ENCODE data around the gene C6orf89. TPM values are rescaled to one million over a fixed set of nuclear protein-coding genes. Genes with fewer than 3 reads are reported as not detected.
"Not testable (repeated sequence)": the region's sequence is repeated elsewhere in the genome, so short reads cannot be mapped to it uniquely, and the experiment has no call there.

Gene C6orf89
- total RNA-seq, 1 experiment from 2014 or later, result 32.9 TPM

- DNase-seq (ENCODE audit: low read depth, low spot score); H3K79me2 ChIP-seq (ENCODE audit: insufficient read depth, low read length); H3K4me3 ChIP-seq (replicated peaks in 1 of 2; ENCODE audit: low read depth in 1 of 2, low read length in 2 of 2); ATAC-seq; H3K4me2 ChIP-seq (ENCODE audit: low read length); H3K27ac ChIP-seq (ENCODE audit: low read depth, low read length); H3K36me3 ChIP-seq (ENCODE audit: control insufficient read depth in 1 of 2, insufficient read depth in 2 of 2, low read length in 2 of 2); CTCF ChIA-PET; POLR2A ChIA-PET; H4K20me1 ChIP-seq (ENCODE audit: insufficient read depth); H3K27me3 ChIP-seq (ENCODE audit: insufficient read depth, low read length); H3K4me1 ChIP-seq (ENCODE audit: control insufficient read depth in 1 of 2, insufficient read depth in 2 of 2, low read length in 2 of 2); H3K9me3 ChIP-seq (ENCODE audit: control insufficient read depth in 1 of 2, insufficient read depth in 1 of 2, low read depth in 1 of 2, low read length in 2 of 2); BruUV-seq (replicated peaks); H2AFZ ChIP-seq (ENCODE audit: low read depth, low read length, poor library complexity, severe bottlenecking); H3K9ac ChIP-seq (ENCODE audit: low read length); RAD21 ChIA-PET (ENCODE audit: low non-redundant PET in 1 of 2, low total read pairs in 2 of 2, uncharacterized antibody in 2 of 2, unreplicated experiment in 2 of 2); intact Hi-C loops (cut with micrococcal nuclease); H3K9me2 ChIP-seq (ENCODE audit: insufficient read depth): not testable (repeated sequence)
Measured at GRCh38 chr6:36942329-36942728, 56.6 kb downstream of the C6orf89 start.

GRCh38 chr6:36944650-36945049, 58.9 kb downstream of the C6orf89 start:
- Histone ChIP-seq H3K36me3 (ENCODE audit: control insufficient read depth in 1 of 2, insufficient read depth in 2 of 2, low read length in 2 of 2) (no peaks in the 10 kb centered on the region), H3K27me3 (ENCODE audit: insufficient read depth, low read length) (no peaks in the 10 kb centered on the region), H2AFZ (ENCODE audit: low read depth, low read length, poor library complexity, severe bottlenecking) (no peak overlapping the region), H3K9me3 (ENCODE audit: control insufficient read depth in 1 of 2, insufficient read depth in 1 of 2, low read depth in 1 of 2, low read length in 2 of 2) (no peaks in the 10 kb centered on the region), H3K9ac (ENCODE audit: low read length) (no peak overlapping the region), H4K20me1 (ENCODE audit: insufficient read depth) (no peaks in the 10 kb centered on the region), H3K79me2 (ENCODE audit: insufficient read depth, low read length) (no peaks in the 10 kb centered on the region), H3K4me3 (replicated peaks in 1 of 2; ENCODE audit: low read depth in 1 of 2, low read length in 2 of 2) (no peak overlapping the region), H3K27ac (ENCODE audit: low read depth, low read length) (no peak overlapping the region), H3K9me2 (ENCODE audit: insufficient read depth) (no peaks in the 10 kb centered on the region), H3K4me2 (ENCODE audit: low read length) (no peak overlapping the region), H3K4me1 (ENCODE audit: control insufficient read depth in 1 of 2, insufficient read depth in 2 of 2, low read length in 2 of 2) (peaks cover 4 to 22% of the 10 kb centered on the region in 2 experiments; a peak in 3 of 4 replicates)
- ATAC-seq, result no peak
- BruUV-seq (replicated peaks), result no TSS peak
- TF ChIP-seq RAD21 (IDR thresholded peaks at IDR 0.05; ENCODE audit: low read depth) (no peak), EZH2phosphoT487 (IDR thresholded peaks at IDR 0.05; ENCODE audit: borderline replicate concordance) (no peak)
- ChIA-PET RAD21 (ENCODE audit: low non-redundant PET in 1 of 2, low total read pairs in 2 of 2, uncharacterized antibody in 2 of 2, unreplicated experiment in 2 of 2) (no interaction called here), CTCF (no interaction called here), POLR2A (no interaction called here)
- intact Hi-C loops (cut with micrococcal nuclease), result no loop called here
- no peak for DNase-seq (ENCODE audit: low read depth, low spot score)

- Histone ChIP-seq H4K20me1 (ENCODE audit: insufficient read depth) (no peaks in the 10 kb centered on the region), H3K4me1 (ENCODE audit: control insufficient read depth in 1 of 2, insufficient read depth in 2 of 2, low read length in 2 of 2) (peaks cover 4 to 28% of the 10 kb centered on the region in 2 experiments; a peak in 3 of 4 replicates), H3K79me2 (ENCODE audit: insufficient read depth, low read length) (no peaks in the 10 kb centered on the region), H3K36me3 (ENCODE audit: control insufficient read depth in 1 of 2, insufficient read depth in 2 of 2, low read length in 2 of 2) (no peaks in the 10 kb centered on the region), H3K9me3 (ENCODE audit: control insufficient read depth in 1 of 2, insufficient read depth in 1 of 2, low read depth in 1 of 2, low read length in 2 of 2) (no peaks in the 10 kb centered on the region), H3K27ac (ENCODE audit: low read depth, low read length) (no peak overlapping the region), H3K9me2 (ENCODE audit: insufficient read depth) (no peaks in the 10 kb centered on the region), H3K9ac (ENCODE audit: low read length) (no peak overlapping the region), H3K4me3 (replicated peaks in 1 of 2; ENCODE audit: low read depth in 1 of 2, low read length in 2 of 2) (no peak overlapping the region), H3K27me3 (ENCODE audit: insufficient read depth, low read length) (no peaks in the 10 kb centered on the region), H2AFZ (ENCODE audit: low read depth, low read length, poor library complexity, severe bottlenecking) (no peak overlapping the region), H3K4me2 (ENCODE audit: low read length) (no peak overlapping the region)
- intact Hi-C loops (cut with micrococcal nuclease), result no loop called here
- DNase-seq (ENCODE audit: low read depth, low spot score) (no peak), ATAC-seq (no peak)
- ChIA-PET POLR2A (no interaction called here), CTCF (no interaction called here), RAD21 (ENCODE audit: low non-redundant PET in 1 of 2, low total read pairs in 2 of 2, uncharacterized antibody in 2 of 2, unreplicated experiment in 2 of 2) (no interaction called here)
- no peak for TF ChIP-seq MAX (IDR thresholded peaks at IDR 0.05)
- no peak for TF ChIP-seq FOSL1 (IDR thresholded peaks at IDR 0.05; ENCODE audit: low read depth)
- no peak for TF ChIP-seq SIN3A (IDR thresholded peaks at IDR 0.05; ENCODE audit: low read depth)
- TF ChIP-seq SRF (IDR thresholded peaks at IDR 0.05; ENCODE audit: low read depth), result no peak
- no peak for TF ChIP-seq EZH2phosphoT487 (IDR thresholded peaks at IDR 0.05; ENCODE audit: borderline replicate concordance)
- TF ChIP-seq ZNF274 (IDR thresholded peaks at IDR 0.05; ENCODE audit: low read depth, low read length), result no peak
- no peak for TF ChIP-seq REST (IDR thresholded peaks at IDR 0.05; ENCODE audit: low read depth)
- TF ChIP-seq ATF3 (IDR thresholded peaks at IDR 0.05), result no peak
- no peak for TF ChIP-seq EZH2 (IDR thresholded peaks at IDR 0.05)
- no peak for TF ChIP-seq YY1 (IDR thresholded peaks at IDR 0.05; ENCODE audit: extremely low read depth, insufficient replicate concordance, low read depth, low read length)
- BruUV-seq (replicated peaks), result no TSS peak
Measured at GRCh38 chr6:36945301-36945700, 59.5 kb downstream of the C6orf89 start.

Data from HCT116 (cell line).